SKM-1 (cell line): ENCODE measurements around the gene EFL1.
"Not testable (repeated sequence)": the region's sequence is repeated elsewhere in the genome, so short reads cannot be mapped to it uniquely, and the experiment has no call there.

Experiments
- DNase-seq: peaks from one replicate; lab custom pipeline; 2025; ENCODE audit not compliant: unreplicated experiment; lab: John Stamatoyannopoulos, UW

The EFL1 gene

GRCh38 chr15:82204575-82204974 lies 58.0 kb downstream of the EFL1 start:
- DNase-seq: not testable (repeated sequence)

DNA sequence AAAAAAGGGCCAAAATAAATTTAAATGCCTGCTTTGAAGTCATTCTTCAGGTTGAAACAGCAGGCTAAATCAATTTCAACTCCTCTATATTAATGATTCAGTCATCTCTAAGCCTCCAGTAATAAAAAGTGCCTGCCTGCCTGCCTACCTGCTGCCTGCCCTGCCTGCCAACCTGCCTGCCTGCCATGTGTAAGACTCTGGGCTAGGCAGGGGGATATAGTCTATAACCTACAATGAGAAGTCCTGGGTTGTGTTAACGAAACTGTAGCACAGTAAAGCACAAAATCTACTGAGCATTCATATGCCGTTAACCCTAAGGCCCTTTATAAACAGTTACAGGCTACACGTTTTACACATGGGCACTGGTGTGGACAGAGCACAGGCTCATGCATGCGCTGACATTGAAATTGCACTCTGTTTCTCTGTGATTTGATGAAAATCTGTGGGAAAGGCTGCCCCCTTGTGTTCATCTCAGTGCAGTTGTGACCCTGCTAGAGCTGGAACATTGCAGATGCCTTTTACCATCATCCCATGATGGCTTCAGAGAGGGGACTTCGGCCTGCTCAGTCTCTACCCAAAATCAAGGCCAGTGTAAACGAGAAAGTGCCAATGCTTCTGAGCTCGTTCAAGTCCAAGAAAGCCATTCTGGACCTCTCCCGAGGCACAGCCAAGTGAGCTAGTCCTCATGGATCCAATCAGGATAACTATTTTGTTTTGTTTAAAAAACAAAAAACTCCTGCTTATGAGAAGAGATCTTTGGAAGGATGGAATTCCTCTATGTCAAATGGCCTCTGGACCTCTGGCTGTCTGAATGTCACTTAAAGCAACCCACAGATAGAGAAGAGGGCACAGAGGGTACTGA lies 64.6 kb downstream of the EFL1 start:
- DNase-seq: peak; percentile 24

GRCh38 chr15:82196353-82196752 lies 66.2 kb downstream of the EFL1 start:
- no peak for DNase-seq

GRCh38 chr15:82195818-82196217 lies 66.7 kb downstream of the EFL1 start:
- not testable (repeated sequence) for DNase-seq

DNA sequence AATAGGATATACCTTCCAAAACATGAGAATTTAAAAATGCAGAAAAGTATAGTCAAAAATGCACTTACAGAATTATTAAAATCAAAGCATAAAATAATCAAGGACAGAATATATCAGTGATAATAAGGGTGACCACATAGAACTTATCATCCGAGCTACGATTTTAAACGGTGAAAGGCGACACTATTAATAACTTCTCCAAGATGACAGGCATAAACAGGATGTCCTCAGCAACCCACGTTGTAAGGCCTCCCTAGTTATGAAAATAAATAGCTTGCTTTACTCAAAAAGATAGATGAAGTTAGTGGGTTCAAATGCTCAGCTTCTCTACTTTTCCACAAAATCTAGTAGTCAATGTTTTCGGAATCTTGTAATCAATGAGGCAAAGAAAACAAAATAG lies 68.0 kb downstream of the EFL1 start:
- DNase-seq: not testable (repeated sequence)

GRCh38 chr15:82193435-82193834 lies 69.1 kb downstream of the EFL1 start:
- DNase-seq: not testable (repeated sequence)

DNA sequence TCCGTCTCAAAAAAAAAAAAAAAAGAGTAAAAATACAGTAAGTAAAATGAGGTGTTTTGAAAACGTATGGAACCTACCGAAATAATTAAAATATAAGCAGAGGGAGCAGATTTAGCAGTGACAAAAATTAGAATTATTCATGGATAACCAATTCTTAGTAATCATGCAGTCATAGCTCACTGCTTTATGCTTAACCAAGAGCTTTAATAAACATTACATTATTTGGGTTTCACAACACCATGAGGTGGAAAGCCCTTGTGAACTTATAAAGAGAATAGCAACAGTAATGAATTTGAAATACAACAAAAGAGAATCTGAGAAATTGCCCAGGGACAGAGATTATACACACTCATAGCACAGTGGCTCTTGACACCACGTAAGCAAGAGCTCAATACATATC lies 70.1 kb downstream of the EFL1 start:
- DNase-seq: not testable (repeated sequence)

DNA sequence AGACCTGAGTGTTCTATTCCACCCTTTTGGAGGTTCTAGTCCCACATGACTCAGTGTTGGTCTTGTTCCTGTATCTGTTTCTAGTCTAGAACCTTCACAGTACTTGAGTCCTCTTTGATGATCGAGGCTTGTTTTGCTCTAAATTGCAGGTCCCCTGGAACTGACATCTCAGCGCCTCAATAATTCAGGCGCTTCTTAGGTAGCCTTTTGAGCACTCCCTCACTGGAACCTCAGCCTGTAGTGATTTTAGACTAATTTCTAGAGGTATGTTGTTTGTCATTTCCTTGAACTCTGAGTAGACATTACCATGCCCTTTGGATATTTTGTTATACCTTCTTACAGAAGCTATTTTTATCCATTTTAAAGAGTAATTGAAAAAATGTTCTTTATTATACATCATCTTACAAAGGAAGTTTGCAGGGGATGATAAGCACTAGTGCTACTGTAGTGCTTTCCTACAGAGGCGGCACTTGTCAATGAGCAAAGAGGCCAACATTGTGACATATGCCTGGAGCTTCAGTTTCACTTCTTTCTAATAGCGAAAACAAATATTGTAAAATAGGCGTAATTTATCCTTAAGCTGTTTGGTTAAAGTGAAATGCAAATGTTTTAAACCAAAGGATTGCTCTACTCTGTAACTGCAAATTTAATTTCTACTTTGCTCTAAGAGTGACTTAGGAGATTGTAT lies 75.7 kb downstream of the EFL1 start:
- DNase-seq: no peak

DNA sequence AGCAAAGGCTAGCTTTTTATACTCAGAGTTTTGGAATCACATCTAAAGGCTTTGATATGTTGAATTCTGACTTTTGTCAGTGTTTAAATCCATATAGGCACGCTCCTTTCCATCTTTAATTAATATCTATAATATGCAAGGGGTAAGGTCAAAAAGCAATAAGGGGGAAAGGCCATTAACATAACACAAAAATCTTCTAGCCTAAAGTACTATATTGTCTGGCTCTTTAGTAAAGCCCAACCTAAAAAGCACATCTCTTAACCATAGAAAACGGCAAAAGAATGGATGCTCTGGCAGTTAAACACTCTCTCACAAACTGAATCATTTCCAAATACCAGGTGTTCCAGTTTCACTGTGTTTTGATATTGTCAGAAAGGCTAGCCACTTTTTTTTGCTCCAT lies 76.4 kb downstream of the EFL1 start:
- DNase-seq: no peak

DNA sequence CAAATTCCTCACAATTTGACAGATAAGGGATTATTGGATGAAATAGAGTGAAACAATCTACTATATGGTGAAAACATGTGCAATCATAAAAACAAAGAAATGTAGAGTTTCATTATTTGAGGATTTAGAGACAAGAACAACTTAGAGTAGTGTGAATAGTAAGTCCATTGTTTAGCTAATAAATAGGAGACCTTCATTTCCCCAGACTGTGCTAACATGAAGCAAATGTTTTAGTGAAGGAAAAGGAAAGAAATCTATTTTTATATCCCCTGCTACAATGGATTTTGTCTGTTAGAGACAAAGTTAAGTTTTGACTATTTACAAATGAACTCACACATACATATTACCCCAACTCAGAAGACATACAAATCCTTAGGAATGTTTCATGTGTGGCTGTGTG lies 77.8 kb downstream of the EFL1 start:
- DNase-seq: no peak

DNA sequence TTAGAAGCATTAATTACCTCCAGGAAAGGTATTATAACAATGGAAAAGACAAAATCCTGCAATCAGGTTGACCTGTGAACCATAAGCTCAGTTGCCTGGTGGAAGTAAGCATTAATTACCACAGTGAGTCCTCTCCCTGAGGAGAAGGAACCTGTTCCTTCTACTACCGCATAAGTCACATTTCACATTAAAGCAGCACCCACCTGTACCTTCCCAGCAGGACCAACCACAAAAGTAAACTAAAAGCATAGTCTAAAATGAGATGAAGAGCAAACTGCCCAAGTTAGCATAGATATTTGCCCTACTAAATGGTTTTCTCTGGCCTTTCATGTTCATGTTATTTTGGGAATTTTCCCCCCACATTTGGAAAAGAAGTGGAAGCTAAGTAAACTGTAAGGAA lies 78.2 kb downstream of the EFL1 start:
- DNase-seq: no peak

DNA sequence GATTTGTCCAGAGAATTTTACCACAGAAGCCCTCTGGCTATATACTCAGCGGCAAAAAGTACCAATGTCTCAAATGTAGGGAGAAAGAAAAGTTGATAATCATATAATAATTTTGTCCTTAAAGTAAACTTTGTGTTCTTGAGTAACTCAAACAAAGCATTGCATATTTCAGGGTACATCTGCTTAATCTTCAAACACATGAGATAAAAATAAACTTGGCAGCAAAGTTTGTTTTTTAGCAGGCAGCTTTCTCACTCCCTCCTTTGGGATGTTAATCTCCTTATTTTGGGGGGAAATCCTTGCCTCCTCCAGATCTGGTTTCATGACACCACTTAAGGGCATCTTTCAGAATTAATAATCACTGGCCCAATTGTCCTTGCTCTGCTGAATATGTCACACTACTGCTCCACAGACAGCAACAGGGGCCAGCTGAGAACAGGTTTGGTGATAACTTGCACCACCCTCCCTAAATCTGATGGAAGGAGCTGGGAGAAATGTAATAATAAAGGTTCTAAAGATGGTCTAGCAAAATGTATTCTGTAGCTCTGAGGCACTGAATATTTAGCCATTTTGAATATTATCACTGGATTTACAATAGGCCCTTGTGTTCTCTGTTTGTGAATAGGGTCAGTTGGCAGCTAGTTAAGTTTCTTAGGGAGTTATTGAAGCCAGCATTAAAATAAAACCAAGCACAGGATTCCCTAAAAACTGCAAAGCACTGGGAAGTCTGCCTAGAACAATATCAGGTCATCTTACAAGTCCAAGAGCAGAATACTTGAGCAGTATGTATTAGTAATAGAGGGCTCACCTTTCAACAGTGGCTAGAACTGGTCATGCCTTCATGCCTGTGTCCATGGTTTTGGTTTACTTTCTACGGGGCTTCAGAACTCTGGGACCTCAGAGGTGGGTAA lies 79.2 kb downstream of the EFL1 start:
- no peak for DNase-seq

- no peak for DNase-seq
Observed at GRCh38 chr15:82181371-82181770, 81.2 kb downstream of the EFL1 start.

GRCh38 chr15:82178061-82178460 lies 84.5 kb downstream of the EFL1 start:
- no peak for DNase-seq

GRCh38 chr15:82177291-82178010 lies 85.1 kb downstream of the EFL1 start:
- DNase-seq: no peak

GRCh38 chr15:82176542-82176941 lies 86.0 kb downstream of the EFL1 start:
- no peak for DNase-seq

- no peak for DNase-seq
Observed at GRCh38 chr15:82174471-82175235, 87.9 kb downstream of the EFL1 start.

- DNase-seq: no peak
Observed at GRCh38 chr15:82173108-82173507, 89.4 kb downstream of the EFL1 start.

GRCh38 chr15:82172506-82172905 lies 90.0 kb downstream of the EFL1 start:
- DNase-seq: no peak

DNA sequence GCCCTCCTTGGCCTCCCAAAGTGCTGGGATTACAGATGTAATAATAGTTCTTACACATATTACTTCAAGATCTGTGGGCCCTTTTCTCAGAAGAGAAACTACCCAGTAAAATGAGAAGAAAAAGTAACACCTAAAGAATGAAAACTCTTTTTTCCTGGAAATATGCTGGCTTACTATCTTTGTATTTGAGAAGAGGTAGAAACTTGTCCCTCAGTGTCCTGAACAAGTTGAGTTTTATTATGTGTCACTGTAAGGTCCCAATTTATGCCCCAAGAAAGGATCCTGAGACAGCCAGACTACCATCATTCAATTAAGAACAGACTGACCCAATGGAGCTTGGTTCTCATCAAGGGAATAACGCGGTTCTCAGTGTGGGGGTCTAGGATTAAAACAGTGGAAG lies 93.8 kb downstream of the EFL1 start:
- no peak for DNase-seq
